ENCODE data around the gene CBX3.
"Not testable (repeated sequence)": the region's sequence is repeated elsewhere in the genome, so short reads cannot be mapped to it uniquely, and the experiment has no call there.

Gene CBX3

DNA sequence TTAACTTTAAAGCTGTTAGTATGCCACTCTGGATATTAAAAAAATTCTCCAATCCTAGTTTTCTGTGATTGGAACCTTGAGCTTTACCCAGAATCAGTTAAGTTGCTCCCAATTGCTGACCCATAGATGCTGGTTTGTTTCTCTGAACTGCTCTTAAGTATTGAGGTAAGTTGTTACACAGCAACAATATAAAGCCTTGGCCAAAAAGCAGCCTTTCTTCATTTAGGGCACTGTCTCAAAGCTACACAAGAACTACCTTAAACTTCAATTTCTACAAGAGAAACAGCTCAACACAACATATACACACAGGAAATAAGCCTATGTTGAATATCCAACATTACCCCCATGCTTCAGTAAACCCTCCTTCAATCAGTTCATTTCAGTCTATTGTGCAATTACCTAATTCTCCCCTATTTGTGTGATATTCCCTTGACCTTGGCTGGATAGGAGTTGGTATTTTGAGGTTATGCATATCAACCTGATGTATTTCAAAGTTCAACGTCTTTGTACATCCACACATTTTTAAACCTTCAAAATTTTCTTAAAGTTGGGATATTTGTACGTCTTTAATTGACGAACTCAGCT, 12.5 kb upstream of the CBX3 start:
- no peak for DNase-seq

DNA sequence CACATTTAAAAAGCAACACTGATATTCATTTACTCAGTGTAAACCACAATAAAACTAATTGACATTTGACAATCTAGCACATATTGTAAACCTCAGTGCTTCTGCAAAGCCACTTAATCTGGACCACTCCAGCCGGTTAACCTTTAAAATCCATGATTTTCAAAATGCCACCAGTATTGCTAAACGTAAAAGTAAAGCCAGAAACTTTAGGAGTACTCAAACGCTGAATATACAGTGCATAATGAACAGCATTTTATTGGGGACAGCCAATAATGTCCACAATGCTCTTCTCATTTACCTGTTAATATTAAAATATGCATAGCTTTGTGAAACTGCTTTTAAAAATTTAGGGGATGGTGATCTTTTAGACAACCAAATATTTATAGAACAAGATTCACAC, 11.8 kb upstream of the CBX3 start:
- DNase-seq: no peak

DNA sequence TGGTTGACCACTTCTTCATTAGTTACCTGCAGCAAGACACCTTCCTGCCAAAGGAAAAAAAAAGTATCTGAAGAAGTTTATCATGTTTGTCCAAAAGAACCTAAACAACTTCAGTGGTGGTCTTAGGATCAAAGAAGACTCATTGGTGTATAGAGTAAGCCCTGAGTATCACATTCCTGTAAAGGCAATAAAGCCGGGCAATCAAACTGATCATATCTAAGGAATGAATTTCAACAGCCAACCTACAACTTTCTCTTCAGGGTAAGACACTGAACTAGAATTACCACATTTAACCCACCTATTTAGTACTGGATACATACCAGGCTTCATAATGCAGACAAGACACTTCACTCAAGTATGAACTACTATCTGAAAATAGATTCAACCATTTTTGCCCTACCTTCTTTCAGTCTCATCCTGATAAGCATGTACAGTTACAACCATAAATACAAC, 11.1 kb upstream of the CBX3 start:
- DNase-seq: no peak

DNA sequence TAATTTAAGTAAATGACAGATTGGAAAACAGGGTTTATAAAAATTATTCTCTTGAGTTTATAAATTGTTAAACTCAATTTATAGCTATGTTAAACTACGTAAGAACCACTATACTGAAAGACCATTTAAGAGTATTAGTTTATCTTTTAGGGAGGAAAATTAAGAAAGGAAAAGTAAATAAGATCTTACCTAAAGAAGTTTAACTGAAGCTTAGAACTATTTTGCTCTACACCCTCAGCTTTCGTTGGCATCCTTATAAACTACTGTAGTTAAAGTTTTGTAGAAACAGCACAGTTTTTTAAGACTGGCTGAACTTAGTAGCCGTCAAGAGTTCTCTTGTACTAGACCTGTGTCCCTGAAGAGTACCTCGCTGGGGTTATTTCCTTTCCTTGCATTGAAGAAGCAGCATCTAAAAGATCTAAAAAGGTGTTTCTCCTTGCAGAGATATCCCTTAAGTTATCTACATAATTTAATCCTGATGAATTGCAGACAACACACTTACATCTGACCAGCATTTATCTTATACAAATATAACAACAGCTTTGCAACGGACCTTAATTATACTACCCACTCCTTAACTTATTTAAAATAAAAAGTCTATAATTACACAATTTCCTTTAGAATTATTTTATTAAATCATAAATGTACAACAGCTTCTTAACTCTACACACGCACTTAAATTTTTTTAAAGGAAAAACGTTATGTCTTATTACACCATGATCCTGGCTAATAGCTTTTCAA, 10.1 kb upstream of the CBX3 start:
- no peak for DNase-seq

DNA sequence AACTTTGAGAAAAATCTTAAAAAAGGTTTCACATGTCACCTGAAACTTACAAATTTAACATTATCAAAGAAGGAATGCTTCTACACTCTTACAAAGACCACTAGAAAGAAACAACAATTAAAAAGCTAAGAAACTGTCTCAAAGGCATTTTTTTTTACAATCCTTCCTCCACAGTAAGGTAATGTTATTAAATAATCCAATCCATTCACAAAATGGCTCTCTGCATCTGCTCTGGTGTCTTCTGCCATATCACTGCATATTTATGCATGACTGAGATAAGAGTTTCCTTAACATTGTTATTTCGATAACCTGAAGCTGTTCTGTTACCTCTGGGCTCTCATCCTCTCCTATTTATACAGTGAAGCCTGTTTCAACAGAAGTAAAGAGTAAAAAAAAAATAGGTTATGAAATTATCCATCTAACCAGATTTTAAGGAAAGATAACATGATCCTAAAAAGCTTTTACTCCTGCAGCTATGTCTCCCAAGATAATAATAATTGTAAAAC, 9.5 kb upstream of the CBX3 start:
- DNase-seq: no peak

DNA sequence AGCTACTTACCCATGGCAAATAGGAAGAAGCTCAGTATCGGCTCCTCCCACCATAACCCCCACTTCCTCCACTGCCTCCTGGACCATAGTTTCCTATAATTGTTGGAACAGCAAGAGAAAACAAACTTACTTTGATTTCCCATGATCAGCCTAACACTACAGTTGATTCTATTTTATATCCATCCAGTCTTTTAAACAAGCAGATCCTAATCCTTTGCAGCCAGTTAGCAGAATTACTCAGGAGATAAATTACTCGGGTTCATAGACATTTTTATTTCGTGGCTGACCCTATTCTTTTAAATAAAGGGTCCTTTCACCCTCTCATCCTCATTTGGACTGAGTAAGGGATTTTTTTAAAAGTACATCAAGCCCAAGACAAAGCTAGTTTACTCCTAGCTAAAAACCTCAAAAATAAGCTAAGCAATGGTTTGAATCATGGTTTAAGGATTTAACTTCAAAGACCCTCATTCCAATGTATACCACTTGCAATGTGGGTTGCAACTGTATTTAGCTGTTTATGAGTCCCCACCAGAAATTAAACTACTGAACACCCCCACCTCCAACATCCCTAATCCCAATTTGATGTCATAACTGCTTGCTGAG, 9.0 kb upstream of the CBX3 start:
- no peak for DNase-seq

DNA sequence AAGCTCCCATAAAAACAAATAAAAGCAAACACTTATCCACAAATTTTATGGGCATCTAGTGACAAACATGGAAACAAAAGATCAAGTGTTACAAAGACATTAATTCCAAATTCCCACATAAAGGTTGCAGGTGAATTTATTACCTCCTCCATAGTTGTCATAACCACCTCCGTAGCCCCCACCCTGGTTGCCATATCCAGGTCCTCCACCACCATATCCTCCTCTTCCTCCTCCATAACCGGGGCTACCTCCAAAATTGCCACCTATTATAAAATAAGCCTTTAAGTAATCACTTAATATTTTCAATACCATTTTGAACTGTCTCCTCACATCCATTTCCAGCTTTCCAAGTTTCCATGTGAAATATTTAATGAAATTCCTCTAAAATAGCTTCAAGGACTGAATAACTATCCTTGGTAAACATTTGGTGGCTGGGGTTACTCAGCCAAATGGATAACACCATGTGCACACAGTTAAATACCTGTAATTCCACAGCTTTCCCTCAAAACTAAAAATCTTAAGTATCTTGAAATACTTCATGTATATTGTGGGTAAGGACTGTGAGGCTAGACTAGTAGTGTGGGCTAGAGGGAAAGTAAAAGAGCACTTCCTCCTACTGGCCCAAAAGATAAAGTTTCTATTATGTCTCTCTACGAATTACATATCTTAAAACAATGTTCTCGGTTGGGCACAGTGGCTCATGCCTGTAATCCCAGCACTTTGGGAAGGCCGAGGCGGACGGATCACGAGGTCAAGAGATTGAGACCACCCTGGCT, 7.9 kb upstream of the CBX3 start:
- no peak for DNase-seq

DNA sequence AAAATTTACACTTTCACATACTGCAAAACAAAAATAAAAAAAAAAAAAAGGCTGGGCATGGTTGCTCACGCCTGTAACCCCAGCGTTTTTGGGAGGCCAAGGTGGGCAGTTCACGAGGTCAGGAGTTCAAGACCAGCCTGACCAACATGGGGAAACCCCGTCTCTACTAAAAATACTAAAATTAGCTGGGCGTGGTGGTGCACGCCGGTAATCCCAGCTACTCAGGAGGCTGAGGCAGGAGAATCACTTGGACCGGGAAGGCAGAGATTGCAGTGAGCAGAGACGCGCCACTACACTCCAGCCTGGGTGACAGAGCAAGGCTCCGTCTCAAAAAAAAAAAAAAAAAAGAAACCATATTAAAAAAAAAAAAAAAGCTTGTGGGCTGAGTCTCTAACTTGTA, 6.8 kb upstream of the CBX3 start:
- not testable (repeated sequence) for DNase-seq

DNA sequence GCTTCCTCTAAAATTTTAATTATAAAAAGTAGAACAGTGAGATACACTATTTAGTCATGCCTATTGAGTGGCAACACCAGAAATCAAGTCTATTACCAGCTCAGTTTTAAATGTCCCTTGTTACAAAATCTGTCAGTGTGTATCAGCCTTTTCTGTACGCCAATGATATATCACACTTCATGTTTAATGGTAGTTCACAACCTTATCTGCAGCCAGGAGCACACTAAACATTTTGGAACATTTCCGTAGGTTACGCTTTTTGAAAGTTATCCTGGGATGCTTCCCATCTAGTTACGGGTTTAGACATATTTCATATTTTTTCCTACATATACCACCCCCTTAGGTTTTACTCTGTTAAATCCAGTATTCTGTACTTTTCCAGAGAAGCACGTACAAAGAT, 6.4 kb upstream of the CBX3 start:
- no peak for DNase-seq

DNA sequence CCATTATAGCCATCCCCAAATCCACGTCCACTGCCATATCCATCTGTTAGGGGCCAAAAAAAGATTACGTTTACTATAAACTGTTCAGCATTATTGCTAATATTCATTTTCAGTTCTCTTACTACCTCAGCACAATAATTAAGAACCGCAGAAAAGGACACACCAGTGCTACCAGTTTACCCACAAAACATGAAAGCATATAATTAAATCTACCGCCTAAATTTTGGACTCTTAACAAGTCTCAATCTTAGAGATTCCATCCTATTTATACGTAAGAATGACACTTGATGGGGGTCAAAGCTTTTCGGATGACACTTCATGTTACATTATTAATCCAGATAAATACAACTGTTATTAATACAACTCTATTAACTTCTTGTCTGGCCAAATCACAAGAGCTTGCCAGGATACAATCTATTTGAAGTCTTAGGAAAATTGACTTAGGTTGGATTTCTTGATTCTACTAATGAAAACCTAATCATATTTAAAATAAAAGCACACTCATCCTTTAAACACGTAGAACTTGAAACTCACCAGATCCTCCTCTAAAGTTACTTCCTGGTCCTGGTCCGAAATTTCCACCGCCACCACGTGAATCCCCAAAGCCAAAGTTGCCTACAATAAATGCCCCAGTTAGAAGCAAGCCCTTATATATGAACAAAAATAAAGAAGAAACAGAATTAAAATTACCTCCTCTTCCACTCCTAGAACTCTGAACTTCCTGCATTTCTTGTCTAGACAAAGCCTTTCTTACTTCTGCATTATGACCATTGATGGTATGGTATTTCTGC, 5.5 kb upstream of the CBX3 start:
- no peak for DNase-seq

DNA sequence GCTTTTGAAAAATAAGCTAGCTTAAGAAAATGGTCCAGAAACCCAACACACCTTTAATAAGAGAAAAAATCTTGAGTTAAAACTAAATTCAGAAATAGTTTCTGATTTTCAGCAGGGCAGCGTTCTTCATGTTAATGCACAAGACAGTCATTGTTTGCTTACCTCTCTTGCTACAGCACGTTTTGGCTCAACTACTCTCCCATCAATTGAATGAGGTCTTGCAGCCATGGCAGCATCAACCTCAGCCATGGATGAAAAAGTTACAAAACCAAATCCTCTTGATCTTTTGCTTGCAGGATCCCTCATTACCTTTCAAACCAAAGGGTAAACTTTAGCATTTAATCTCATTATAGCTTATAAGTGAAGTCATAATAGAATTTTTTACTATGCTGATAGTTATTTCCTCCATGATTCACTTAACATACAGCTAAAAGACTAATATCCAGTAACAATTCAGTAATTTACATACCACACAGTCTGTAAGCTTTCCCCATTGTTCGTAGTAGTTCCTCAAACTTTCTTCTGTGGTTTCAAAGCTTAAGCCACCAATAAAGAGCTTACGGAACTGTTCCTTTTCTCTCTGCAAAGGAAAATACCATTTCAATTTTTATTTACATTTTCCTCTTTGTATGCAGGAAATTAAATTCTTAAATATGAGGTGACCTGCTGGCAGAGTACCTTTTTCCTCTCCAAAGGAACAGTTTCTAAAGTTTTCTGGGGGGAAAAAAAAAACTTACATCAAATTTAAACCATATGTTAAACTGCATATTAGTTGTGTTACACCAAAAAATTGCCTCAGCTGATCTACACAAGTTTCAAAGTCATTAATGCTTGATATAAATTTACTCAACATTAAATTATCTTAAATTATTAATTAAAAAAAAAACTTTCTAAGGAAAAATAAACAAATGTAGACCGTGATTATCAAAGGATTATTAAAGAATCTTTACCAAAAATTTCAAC, 4.1 kb upstream of the CBX3 start:
- DNase-seq: no peak

DNA sequence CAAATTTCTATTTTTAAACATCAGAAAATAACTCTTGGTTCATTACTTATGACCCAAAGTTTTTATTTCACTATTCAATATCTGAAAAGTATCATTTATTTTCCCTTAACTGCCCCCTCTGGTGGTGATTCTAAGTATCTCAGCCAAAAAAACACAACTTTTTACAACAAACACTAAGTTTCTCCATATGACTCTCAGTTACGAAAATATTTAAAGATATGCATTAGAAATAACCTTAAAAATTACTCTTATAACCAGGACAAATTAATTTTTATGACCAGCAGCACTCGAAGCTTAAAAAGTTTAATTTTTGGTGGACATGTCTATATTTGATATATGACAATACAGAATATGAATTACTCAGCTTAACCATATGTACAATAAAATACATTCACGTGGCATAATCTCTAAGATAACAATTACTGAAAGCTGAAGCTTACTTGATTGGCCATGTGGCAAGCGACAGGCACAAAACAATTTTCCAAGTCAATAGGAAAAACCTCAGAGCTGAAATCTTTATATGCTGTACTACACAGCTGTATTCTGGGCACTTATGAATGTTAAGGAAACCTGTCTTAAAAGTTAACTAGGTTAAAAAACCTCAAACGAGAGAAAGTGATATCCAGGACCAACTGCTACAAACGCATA, 3.3 kb upstream of the CBX3 start:
- peak; percentile 35 for DNase-seq

DNA sequence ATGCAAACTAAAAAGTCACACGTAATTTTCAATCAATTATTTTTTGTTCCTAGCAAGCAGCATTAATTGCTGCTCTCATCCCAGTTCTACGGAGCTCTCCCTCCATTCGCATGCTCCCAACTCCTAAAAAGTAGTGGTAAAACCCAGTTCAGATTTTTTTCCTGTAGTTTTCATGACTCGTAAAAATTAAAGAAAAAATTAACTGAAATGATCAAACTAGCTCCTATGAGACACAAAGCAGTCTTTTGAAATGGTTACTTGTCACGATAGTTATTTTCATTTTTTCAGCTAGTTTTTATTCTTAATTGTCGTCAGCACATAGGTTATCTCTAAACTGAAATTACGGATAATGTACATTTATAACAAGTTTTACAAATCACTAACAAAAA, 2.8 kb upstream of the CBX3 start:
- no peak for DNase-seq

DNA sequence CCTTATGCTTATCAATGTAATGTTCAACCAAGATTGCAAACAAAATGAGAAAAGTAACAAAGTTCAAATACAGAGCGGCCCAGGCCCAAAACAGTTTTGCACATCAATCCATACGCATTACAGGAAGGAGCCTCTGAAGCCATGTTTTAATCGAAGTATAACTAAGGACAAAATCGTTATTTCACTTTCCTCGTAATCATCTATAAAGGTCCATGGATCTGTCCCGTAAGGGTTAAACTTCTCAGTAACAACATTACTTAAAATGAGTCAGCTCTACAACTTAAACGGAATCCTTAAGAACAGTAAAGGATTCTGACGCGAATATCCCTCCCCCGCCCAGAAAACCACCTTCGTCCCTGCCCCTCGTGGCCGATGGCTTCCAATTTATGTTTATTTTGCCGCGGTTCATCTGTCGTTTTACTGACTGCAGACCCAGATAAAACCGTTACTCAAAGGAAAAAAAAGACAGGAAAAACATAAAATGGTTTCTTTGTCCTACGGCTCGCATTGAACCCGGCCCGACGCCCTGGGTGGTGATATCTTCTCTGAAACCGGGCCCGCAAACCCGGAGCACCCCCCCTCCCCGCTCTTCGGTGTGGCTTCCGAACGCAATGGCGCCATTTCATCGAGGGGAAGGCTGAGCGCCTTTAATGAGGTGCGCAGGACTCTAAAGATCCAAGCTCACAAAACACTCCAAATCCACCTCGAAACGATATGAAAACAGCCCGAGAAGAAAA, 2.1 kb upstream of the CBX3 start:
- peak; percentile 70 for DNase-seq

DNA sequence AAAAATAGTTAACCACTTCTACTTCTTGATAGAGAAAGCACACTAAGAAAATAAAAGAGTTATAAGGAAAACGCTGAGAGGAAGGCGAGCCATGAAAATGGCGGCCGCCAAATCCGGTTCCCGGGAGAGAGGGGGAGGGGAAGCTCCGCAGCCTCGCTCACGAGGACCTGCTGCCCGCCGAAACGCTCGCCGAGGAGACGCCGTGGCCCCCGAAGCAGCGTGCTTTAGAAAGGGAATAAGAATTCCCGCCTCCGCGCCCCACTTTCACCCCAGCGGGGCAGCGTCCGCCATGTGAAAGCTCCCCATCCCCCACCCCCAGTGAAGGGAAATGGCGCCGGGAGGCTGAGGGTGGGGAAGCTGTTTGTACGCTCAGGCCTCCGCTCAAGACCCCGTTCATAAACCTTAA, 1.5 kb upstream of the CBX3 start:
- peak; percentile 85 for DNase-seq

DNA sequence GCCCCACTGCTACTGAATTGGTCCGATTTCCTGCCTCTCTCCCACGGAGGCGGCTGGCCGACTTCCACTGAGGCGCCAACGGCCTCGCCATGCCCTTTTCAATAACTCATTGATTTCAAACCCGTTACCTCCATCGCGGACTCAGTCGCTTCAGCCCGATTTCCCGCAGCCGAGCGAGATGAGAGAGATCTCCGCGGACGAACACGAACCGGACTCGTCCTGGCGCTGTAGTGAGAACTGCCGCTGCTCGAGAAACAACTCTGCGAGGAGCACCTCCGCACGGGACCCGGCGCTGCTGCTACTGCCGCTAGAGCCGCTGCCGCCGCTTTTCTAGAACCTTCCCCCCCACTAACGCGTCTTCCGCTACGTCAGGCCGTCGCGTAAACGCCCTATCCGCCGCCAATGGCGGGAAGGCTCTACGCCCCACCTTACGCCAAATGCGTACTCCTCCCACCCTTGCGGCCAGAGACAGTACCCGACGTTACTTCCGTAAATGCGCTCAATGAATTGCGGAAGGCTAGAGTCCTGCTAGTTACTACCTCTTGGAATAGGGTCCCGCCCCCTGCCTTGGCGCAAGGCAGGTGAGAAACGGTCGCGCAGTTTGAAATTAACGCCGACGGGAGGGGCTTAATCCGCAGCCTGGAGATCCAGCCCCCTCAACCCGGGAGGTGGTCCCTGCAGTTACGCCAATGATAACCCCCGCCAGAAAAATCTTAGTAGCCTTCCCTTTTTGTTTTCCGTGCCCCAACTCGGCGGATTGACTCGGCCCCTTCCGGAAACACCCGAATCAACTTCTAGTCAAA, 900 bp upstream of the CBX3 start, which contains the start of gene HNRNPA2B1:
Gene HNRNPA2B1 (minus strand): TSS at position 303 of the 803 bp plus-strand sequence. CDS start 169 bp downstream, at position 134.
- peak; percentile 99 for DNase-seq

DNA sequence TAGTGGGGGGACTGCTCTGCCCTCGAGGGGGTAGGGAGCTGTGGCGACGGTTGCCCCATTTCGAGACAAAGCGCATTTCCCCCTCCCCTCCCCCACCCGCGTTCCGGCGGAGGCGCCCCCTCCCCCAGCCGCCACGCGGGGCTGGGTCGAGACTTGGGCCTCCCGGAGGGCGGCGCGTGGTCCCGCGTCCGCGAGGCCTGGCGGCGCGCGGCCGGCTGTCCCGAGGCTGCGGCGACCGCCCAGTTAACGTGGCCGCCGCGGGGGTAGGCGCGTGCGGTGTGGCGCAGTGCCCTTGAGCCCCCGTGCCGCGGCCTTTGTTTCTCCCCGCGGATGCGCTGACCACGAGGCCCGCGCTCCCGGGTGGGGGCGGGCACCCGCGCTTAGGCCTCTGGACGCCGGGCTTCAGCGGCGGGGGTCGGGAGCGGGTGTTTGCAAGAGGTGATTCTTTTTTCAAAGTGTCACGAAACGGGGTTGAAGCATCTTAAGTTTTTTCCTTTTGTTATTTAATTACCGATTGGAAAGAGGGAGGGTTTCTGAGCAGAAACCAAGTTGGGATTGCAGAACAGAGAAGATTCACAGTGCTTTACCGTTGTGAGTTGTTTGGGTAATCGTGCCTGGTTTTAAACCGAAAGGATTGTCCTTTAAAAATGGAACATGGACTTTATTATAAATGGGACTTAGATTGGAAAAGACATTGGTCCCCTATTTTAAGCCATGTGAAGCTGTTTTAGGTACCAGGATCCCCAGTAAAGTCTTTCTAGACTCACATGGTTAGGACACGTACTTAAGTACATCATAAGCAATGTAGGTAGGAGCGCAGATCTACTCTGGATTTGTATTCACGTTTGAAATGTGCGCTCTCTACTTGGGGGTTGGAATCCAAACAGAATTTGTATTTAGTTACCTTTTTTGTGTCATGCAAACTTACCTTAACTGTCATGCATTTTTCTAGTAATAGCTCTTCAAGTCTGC, 760 bp downstream of the CBX3 start:
- DNase-seq: no peak

DNA sequence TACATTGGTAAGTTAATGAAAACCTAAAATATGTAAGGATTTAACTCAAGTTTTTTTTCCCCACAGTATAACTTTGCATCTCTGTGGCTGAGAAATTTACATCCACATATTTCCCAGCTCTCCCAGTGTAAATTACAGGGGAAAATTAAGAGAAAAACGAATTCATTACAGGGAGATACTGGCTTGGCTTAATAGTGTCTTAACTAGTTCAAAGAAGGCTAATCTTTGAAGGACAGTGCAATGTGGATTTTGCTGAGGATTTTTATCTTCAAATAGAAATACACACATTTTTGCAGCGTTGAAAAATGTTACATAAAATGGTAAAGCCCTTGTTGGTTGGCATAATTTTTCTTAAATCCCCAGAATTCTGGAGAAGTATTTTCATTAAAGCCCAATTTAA, 1.5 kb downstream of the CBX3 start:
- DNase-seq: no peak
